ENCODE measurements around the gene CBFA2T3.

The CBFA2T3 gene

GRCh38 chr16:88846088-88846487, 130.9 kb downstream of the CBFA2T3 start:
- Histone ChIP-seq H3K4me1 (ENCODE audit: insufficient read depth, insufficient read length) (peaks cover 4% of the 10 kb centered on the region), H3K9ac (ENCODE audit: insufficient read length, low read depth) (no peak overlapping the region), H3K27me3 (ENCODE audit: insufficient read depth, insufficient read length) (no peaks in the 10 kb centered on the region), H3K36me3 (ENCODE audit: insufficient read depth, insufficient read length, low read length) (peaks cover 32% of the 10 kb centered on the region), H3K9me3 (ENCODE audit: insufficient read depth, low read length) (no peaks in the 10 kb centered on the region), H3K4me3 (ENCODE audit: insufficient read length, low read depth) (no peak overlapping the region)
- TF ChIP-seq YY1 (IDR thresholded peaks at IDR 0.05; ENCODE audit: insufficient read depth, insufficient read length) (no peak), SUZ12 (IDR thresholded peaks at IDR 0.05; ENCODE audit: extremely low read depth, insufficient read depth, insufficient read length) (no peak), ZNF274 (IDR thresholded peaks at IDR 0.05; ENCODE audit: low read depth, low read length) (no peak)
- no peak for DNase-seq (ENCODE audit: low read depth, low spot score)

GRCh38 chr16:88844419-88845036, 132.5 kb downstream of the CBFA2T3 start:
- Histone ChIP-seq H3K9ac (ENCODE audit: insufficient read length, low read depth) (no peak overlapping the region), H3K4me3 (ENCODE audit: insufficient read length, low read depth) (no peak overlapping the region), H3K9me3 (ENCODE audit: insufficient read depth, low read length) (peaks cover 6% of the 10 kb centered on the region; the same call in 1 of the 2 replicates), H3K36me3 (ENCODE audit: insufficient read depth, insufficient read length, low read length) (peaks cover 32% of the 10 kb centered on the region), H3K27me3 (ENCODE audit: insufficient read depth, insufficient read length) (no peaks in the 10 kb centered on the region), H3K4me1 (ENCODE audit: insufficient read depth, insufficient read length) (peaks cover 4% of the 10 kb centered on the region)
- TF ChIP-seq SUZ12 (IDR thresholded peaks at IDR 0.05; ENCODE audit: extremely low read depth, insufficient read depth, insufficient read length) (no peak), YY1 (IDR thresholded peaks at IDR 0.05; ENCODE audit: insufficient read depth, insufficient read length) (no peak), ZNF274 (IDR thresholded peaks at IDR 0.05; ENCODE audit: low read depth, low read length) (no peak)
- no peak for DNase-seq (ENCODE audit: low read depth, low spot score)

GRCh38 chr16:88843256-88843655, 133.8 kb downstream of the CBFA2T3 start:
- Histone ChIP-seq H3K4me3 (ENCODE audit: insufficient read length, low read depth) (no peak overlapping the region), H3K9ac (ENCODE audit: insufficient read length, low read depth) (no peak overlapping the region), H3K27me3 (ENCODE audit: insufficient read depth, insufficient read length) (no peaks in the 10 kb centered on the region), H3K36me3 (ENCODE audit: insufficient read depth, insufficient read length, low read length) (peaks cover 44% of the 10 kb centered on the region), H3K4me1 (ENCODE audit: insufficient read depth, insufficient read length) (peaks cover 4% of the 10 kb centered on the region), H3K9me3 (ENCODE audit: insufficient read depth, low read length) (peaks cover 18% of the 10 kb centered on the region; the same call in 1 of the 2 replicates)
- no peak for DNase-seq (ENCODE audit: low read depth, low spot score)
- TF ChIP-seq YY1 (IDR thresholded peaks at IDR 0.05; ENCODE audit: insufficient read depth, insufficient read length) (no peak), ZNF274 (IDR thresholded peaks at IDR 0.05; ENCODE audit: low read depth, low read length) (no peak), SUZ12 (IDR thresholded peaks at IDR 0.05; ENCODE audit: extremely low read depth, insufficient read depth, insufficient read length) (no peak)

GRCh38 chr16:88842806-88843205, 134.2 kb downstream of the CBFA2T3 start:
- Histone ChIP-seq H3K27me3 (ENCODE audit: insufficient read depth, insufficient read length) (no peaks in the 10 kb centered on the region), H3K9ac (ENCODE audit: insufficient read length, low read depth) (no peak overlapping the region), H3K9me3 (ENCODE audit: insufficient read depth, low read length) (peaks cover 18% of the 10 kb centered on the region; the same call in 1 of the 2 replicates), H3K36me3 (ENCODE audit: insufficient read depth, insufficient read length, low read length) (peaks cover 48% of the 10 kb centered on the region), H3K4me1 (ENCODE audit: insufficient read depth, insufficient read length) (peaks cover 4% of the 10 kb centered on the region), H3K4me3 (ENCODE audit: insufficient read length, low read depth) (no peak overlapping the region)
- DNase-seq (ENCODE audit: low read depth, low spot score), result no peak
- TF ChIP-seq YY1 (IDR thresholded peaks at IDR 0.05; ENCODE audit: insufficient read depth, insufficient read length) (no peak), ZNF274 (IDR thresholded peaks at IDR 0.05; ENCODE audit: low read depth, low read length) (no peak), SUZ12 (IDR thresholded peaks at IDR 0.05; ENCODE audit: extremely low read depth, insufficient read depth, insufficient read length) (no peak)

GRCh38 chr16:88842308-88842756, 134.7 kb downstream of the CBFA2T3 start:
- no peak overlapping the region for H3K4me3 ChIP-seq (ENCODE audit: insufficient read length, low read depth)
- H3K36me3 ChIP-seq (ENCODE audit: insufficient read depth, insufficient read length, low read length), result peaks cover 49% of the 10 kb centered on the region

GRCh38 chr16:88841521-88842307, 135.3 kb downstream of the CBFA2T3 start:
- TF ChIP-seq ZNF274 (IDR thresholded peaks at IDR 0.05; ENCODE audit: low read depth, low read length) (no peak), SUZ12 (IDR thresholded peaks at IDR 0.05; ENCODE audit: extremely low read depth, insufficient read depth, insufficient read length) (no peak), YY1 (IDR thresholded peaks at IDR 0.05; ENCODE audit: insufficient read depth, insufficient read length) (no peak)
- H3K4me3 ChIP-seq (ENCODE audit: insufficient read length, low read depth), result no peak overlapping the region
- peaks cover 18% of the 10 kb centered on the region; the same call in 1 of the 2 replicates for H3K9me3 ChIP-seq (ENCODE audit: insufficient read depth, low read length)
- DNase-seq (ENCODE audit: low read depth, low spot score), result no peak
- no peak overlapping the region for H3K9ac ChIP-seq (ENCODE audit: insufficient read length, low read depth)
- no peaks in the 10 kb centered on the region for H3K27me3 ChIP-seq (ENCODE audit: insufficient read depth, insufficient read length)
- H3K4me1 ChIP-seq (ENCODE audit: insufficient read depth, insufficient read length), result peaks cover 4% of the 10 kb centered on the region
- H3K36me3 ChIP-seq (ENCODE audit: insufficient read depth, insufficient read length, low read length), result peaks cover 50% of the 10 kb centered on the region

More at GRCh38 chr16:88842308-88842756, 134.7 kb downstream of the CBFA2T3 start:
- Histone ChIP-seq H3K4me1 (ENCODE audit: insufficient read depth, insufficient read length) (peaks cover 4% of the 10 kb centered on the region), H3K9ac (ENCODE audit: insufficient read length, low read depth) (no peak overlapping the region), H3K27me3 (ENCODE audit: insufficient read depth, insufficient read length) (no peaks in the 10 kb centered on the region), H3K9me3 (ENCODE audit: insufficient read depth, low read length) (peaks cover 18% of the 10 kb centered on the region; the same call in 1 of the 2 replicates)
- TF ChIP-seq ZNF274 (IDR thresholded peaks at IDR 0.05; ENCODE audit: low read depth, low read length) (no peak), SUZ12 (IDR thresholded peaks at IDR 0.05; ENCODE audit: extremely low read depth, insufficient read depth, insufficient read length) (no peak), YY1 (IDR thresholded peaks at IDR 0.05; ENCODE audit: insufficient read depth, insufficient read length) (no peak)
- DNase-seq (ENCODE audit: low read depth, low spot score), result no peak
